ENCODE results near the gene DRC1.

DRC1 gene

GRCh38 chr2:26450031-26450635 lies 48.4 kb downstream of the DRC1 start:
- TF ChIP-seq CTCF (IDR thresholded peaks at IDR 0.05; ENCODE audit: low read depth, low read length), result no peak
- H3K4me3 ChIP-seq (replicated peaks in 1 of 2; ENCODE audit: low read depth in 2 of 2, low read length in 2 of 2), result no peak overlapping the region
- DNase-seq (ENCODE audit: low read depth in 2 of 2), result no peak

- TF ChIP-seq CTCF (IDR thresholded peaks at IDR 0.05; ENCODE audit: low read depth, low read length), result no peak
- DNase-seq (ENCODE audit: low read depth in 2 of 2), result no peak
- H3K4me3 ChIP-seq (replicated peaks in 1 of 2; ENCODE audit: low read depth in 2 of 2, low read length in 2 of 2), result no peak overlapping the region
Measured at GRCh38 chr2:26451700-26452099, 50.0 kb downstream of the DRC1 start.

GRCh38 chr2:26453421-26454329 lies 52.0 kb downstream of the DRC1 start:
- no peak for DNase-seq (ENCODE audit: low read depth in 2 of 2)
- no peak for TF ChIP-seq CTCF (IDR thresholded peaks at IDR 0.05; ENCODE audit: low read depth, low read length)

DNA sequence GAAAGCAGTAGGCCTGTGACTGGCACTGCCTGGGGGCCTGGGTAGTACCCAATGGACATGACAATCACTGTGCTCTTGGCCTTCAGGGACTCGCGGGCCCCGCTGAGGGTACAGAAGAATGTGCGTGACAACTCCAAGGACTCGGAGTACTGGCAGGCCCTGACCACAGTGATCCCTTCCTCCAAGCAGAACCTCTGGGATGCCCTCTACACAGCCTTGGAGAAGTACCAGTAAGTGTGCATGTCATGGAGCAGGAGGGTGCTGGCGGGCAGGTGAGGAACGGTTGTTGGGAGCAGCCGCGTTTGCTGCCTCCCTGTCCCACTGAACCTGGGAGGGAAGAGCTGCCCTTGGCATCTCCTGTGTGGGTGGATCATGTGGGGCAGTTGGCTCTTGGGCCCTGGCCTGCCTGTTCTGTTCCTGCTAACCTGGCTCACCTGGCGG lies 52.9 kb downstream of the DRC1 start:
- H3K4me3 ChIP-seq (replicated peaks in 1 of 2; ENCODE audit: low read depth in 2 of 2, low read length in 2 of 2), result no peak overlapping the region
- no peak for DNase-seq (ENCODE audit: low read depth in 2 of 2)
- TF ChIP-seq CTCF (IDR thresholded peaks at IDR 0.05; ENCODE audit: low read depth, low read length), result no peak

More at GRCh38 chr2:26453421-26454329, 52.0 kb downstream of the DRC1 start:
- H3K4me3 ChIP-seq (replicated peaks in 1 of 2; ENCODE audit: low read depth in 2 of 2, low read length in 2 of 2), result no peak overlapping the region

DNA sequence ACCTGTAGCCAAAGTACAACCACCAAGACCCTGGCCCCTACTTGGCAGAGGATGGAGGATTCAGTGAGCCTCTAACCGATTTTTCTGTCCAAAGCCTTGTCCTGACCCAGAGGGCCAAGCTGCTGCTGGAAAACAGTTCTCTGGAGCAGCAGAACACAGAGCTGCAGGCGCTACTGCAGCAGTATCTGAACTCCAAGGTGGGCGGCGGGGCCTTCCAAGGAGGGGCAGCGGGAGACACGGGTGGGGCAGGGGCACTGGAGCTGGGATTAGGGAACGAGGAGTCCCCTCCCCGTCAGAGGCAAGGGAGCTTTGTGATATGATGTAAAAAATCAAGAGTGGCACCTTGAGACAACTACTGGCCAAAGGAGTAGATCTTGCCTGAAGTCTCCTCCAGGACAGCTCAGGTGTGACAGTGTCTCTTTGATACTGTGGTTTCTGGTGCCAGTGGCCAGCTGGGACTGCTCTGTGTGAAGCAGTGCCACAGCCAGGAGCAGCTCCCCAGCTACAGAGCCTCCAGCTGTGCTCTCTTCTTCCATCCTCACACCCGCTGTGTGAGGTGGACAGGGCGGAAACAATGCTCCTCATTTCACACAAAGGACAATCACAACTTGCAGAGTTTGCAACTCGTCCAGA lies 53.4 kb downstream of the DRC1 start:
- H3K4me3 ChIP-seq (replicated peaks in 1 of 2; ENCODE audit: low read depth in 2 of 2, low read length in 2 of 2), result no peak overlapping the region
- no peak for TF ChIP-seq CTCF (IDR thresholded peaks at IDR 0.05; ENCODE audit: low read depth, low read length)
- no peak for DNase-seq (ENCODE audit: low read depth in 2 of 2)

DNA sequence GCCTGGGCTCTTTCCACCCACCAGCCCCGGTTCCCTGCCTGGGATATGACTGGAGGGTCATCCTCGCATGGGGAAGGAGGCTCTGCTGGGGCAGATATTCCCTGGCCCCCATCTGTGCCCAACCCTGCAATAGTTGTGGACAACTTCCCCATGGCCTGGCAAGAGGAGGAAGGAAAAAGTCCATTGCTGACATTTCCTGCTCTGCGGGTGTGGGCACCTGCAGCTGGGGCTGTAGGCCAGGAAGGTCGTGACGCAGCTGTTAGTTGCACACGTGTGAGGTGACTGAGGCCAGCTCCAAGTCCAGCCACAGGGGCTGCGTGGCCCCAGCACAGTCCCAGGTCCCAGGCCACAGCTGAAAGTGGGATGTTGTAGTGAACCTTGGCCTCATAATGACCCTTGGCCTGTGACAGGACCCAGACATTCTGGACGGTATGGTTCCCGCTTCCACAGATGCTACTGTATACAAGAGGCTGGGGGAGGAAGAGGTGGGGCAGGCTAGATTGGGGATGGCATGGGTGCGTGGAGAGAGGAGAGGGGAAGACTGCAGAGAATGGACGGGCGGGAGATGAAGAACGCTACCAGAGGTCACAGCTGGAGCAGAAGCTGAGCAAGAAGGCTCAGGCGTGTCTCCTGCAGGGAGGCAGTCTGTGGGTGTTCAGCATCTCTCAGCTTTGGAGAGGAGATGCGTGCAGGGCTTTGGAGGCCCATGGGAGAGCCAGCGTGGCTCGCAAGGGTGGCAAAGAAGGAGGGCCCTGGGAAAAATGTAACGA lies 54.1 kb downstream of the DRC1 start:
- no peak overlapping the region for H3K4me3 ChIP-seq (replicated peaks in 1 of 2; ENCODE audit: low read depth in 2 of 2, low read length in 2 of 2)
- DNase-seq (ENCODE audit: low read depth in 2 of 2), result no peak
- no peak for TF ChIP-seq CTCF (IDR thresholded peaks at IDR 0.05; ENCODE audit: low read depth, low read length)
